H1 (cell line): ENCODE measurements around the gene MTFMT. TPM values are rescaled to one million over a fixed set of nuclear protein-coding genes. Genes with fewer than 3 reads are reported as not detected.

ENCODE experiments used
- CTCF ChIA-PET: fragments of 300-600 bp; sonication (Branson Sonifier 250); formaldehyde crosslinking; loops from one replicate; lab custom pipeline; 2021; ENCODE audit not compliant: partially characterized antibody; lab: Charles Lee
- POLR2A ChIA-PET: fragments of 300-600 bp; sonication (Branson Sonifier 250); formaldehyde crosslinking; loops from one replicate; lab custom pipeline; 2021; ENCODE audit warnings: inconsistent platforms; ENCODE audit not compliant: partially characterized antibody; lab: Charles Lee
- DNase-seq, 2 experiments: peaks; one replicate each; pipeline versions ENCODE4 v3.0.0 to v3.0.0-alpha.2; 2010 to 2022; ENCODE audit warnings: low spot score in 2 of 2, low read depth in 1 of 2, mixed read lengths in 1 of 2
- FAIRE-seq: peaks from 2 replicates; lab custom pipeline; 2011; peaks lifted over from hg19 to GRCh38; lab: Jason Lieb, UNC
- H2AFZ ChIP-seq: 2 replicates; pipeline ENCODE4 v1.8.1; 2012; ENCODE audit warnings: low read length, inconsistent platforms
- H2AK5ac ChIP-seq: 2 replicates; pipeline ENCODE4 v1.6.1; 2013; ENCODE audit warnings: low read depth, low read length
- H2BK120ac ChIP-seq: replicated peaks from 2 replicates; pipeline ENCODE3; 2013; ENCODE audit warnings: low read depth, low read length, inconsistent platforms
- H2BK12ac ChIP-seq: 2 replicates; pipeline ENCODE4 v1.6.1; 2013; ENCODE audit warnings: low read depth, low read length
- H2BK15ac ChIP-seq: 2 replicates; pipeline ENCODE4 v1.6.1; 2013; ENCODE audit warnings: low read length
- H2BK20ac ChIP-seq: 2 replicates; pipeline ENCODE4 v1.6.1; 2013; ENCODE audit warnings: low read length
- H2BK5ac ChIP-seq: 2 replicates; pipeline ENCODE4 v1.6.1; 2013; ENCODE audit warnings: low read depth, low read length
- H3K14ac ChIP-seq: 2 replicates; pipeline ENCODE4 v1.6.1; 2013; ENCODE audit warnings: inconsistent platforms; ENCODE audit not compliant: insufficient read length
- H3K18ac ChIP-seq: 2 replicates; pipeline ENCODE4 v1.6.1; 2013; ENCODE audit warnings: low read length; ENCODE audit errors: extremely low read depth
- H3K23ac ChIP-seq: 2 replicates; pipeline ENCODE4 v1.6.1; 2013; ENCODE audit warnings: inconsistent platforms; ENCODE audit not compliant: insufficient read length
- H3K23me2 ChIP-seq: 2 replicates; pipeline ENCODE4 v1.6.1; 2013; ENCODE audit warnings: low read depth, low read length
- H3K27ac ChIP-seq: 2 replicates; pipeline ENCODE4 v1.6.1; 2011; ENCODE audit warnings: low read depth, low read length, inconsistent platforms
- H3K27me3 ChIP-seq, 4 experiments: replicated peaks in 1 of 4; 1 replicate in 1 of 4; 2 replicates in 3 of 4; pipeline versions ENCODE4 v1.6.1 to v1.8.1; 2011 to 2013; ENCODE audit warnings: low read length in 3 of 4, mild to moderate bottlenecking in 3 of 4, inconsistent platforms in 2 of 4, mixed read lengths in 2 of 4, moderate library complexity in 1 of 4; ENCODE audit not compliant: control insufficient read depth in 3 of 4, insufficient read depth in 3 of 4; ENCODE audit errors: extremely low read depth in 1 of 4
- H3K36me3 ChIP-seq, 4 experiments: 2 replicates each; pipeline versions ENCODE4 v1.6.1 to v1.8.1; 2011 to 2013; ENCODE audit warnings: mild to moderate bottlenecking in 4 of 4, low read length in 3 of 4, moderate library complexity in 2 of 4, control low read depth in 1 of 4, inconsistent platforms in 1 of 4; ENCODE audit not compliant: insufficient read depth in 4 of 4, control insufficient read depth in 2 of 4
- H3K4ac ChIP-seq: replicated peaks from 2 replicates; pipeline ENCODE3; 2013; ENCODE audit warnings: low read length, low read depth, mixed read lengths, inconsistent platforms; ENCODE audit not compliant: insufficient read length
- H3K4me1 ChIP-seq, 4 experiments: replicated peaks in 1 of 4; 1 replicate in 1 of 4; 2 replicates in 3 of 4; pipeline versions ENCODE4 v1.6.1 to v1.8.1; 2011 to 2013; ENCODE audit warnings: low read length in 3 of 4, inconsistent platforms in 2 of 4, mixed read lengths in 1 of 4; ENCODE audit not compliant: insufficient read depth in 4 of 4, control insufficient read depth in 3 of 4
- H3K4me2 ChIP-seq, 2 experiments: 2 replicates each; pipeline versions ENCODE4 v1.6.1 to v1.8.1; 2011 to 2013; ENCODE audit warnings: low read depth in 2 of 2, low read length in 2 of 2, control low read depth in 1 of 2, inconsistent platforms in 1 of 2, mild to moderate bottlenecking in 1 of 2; ENCODE audit not compliant: insufficient read depth in 1 of 2
- H3K4me3 ChIP-seq, 4 experiments: fragments of 200-600, 300-600 bp in 1 of 4; sonication (generic), shearing (Covaris generic), sonication (Bioruptor Twin) in 1 of 4; 2 replicates each; pipeline versions ENCODE4 v1.5.1 to v1.8.1; 2011 to 2016; ENCODE audit warnings: low read length in 4 of 4, low read depth in 3 of 4, control low read depth in 2 of 4, inconsistent platforms in 2 of 4, mild to moderate bottlenecking in 2 of 4, mixed read lengths in 1 of 4, moderate library complexity in 1 of 4; ENCODE audit not compliant: insufficient read depth in 2 of 4; ENCODE audit errors: extremely low read depth in 1 of 4
- H3K56ac ChIP-seq: replicated peaks from 2 replicates; pipeline ENCODE3; 2013; ENCODE audit warnings: low read depth, mild to moderate bottlenecking, mixed read lengths, low read length, inconsistent platforms; ENCODE audit not compliant: insufficient read length
- H3K79me1 ChIP-seq: 2 replicates; pipeline ENCODE4 v1.6.1; 2013; ENCODE audit warnings: low read depth, low read length, control low read depth
- H3K79me2 ChIP-seq, 2 experiments: 2 replicates each; pipeline versions ENCODE4 v1.6.1 to v1.8.1; 2012 to 2013; ENCODE audit warnings: low read length in 2 of 2, mild to moderate bottlenecking in 2 of 2, inconsistent platforms in 1 of 2; ENCODE audit not compliant: insufficient read depth in 2 of 2, control insufficient read depth in 1 of 2
- H3K9ac ChIP-seq, 4 experiments: replicated peaks in 1 of 4; 1 replicate in 1 of 4; 2 replicates in 3 of 4; pipeline versions ENCODE4 v1.6.1 to v1.8.1; 2011 to 2013; ENCODE audit warnings: low read depth in 3 of 4, low read length in 3 of 4, control low read depth in 2 of 4, mild to moderate bottlenecking in 2 of 4, moderate library complexity in 2 of 4, inconsistent platforms in 1 of 4; ENCODE audit errors: extremely low read depth in 1 of 4
- H3K9me3 ChIP-seq, 2 experiments: 2 replicates each; pipeline versions ENCODE4 v1.6.1 to v1.8.1; 2012 to 2013; ENCODE audit warnings: mild to moderate bottlenecking in 2 of 2, moderate library complexity in 2 of 2, control low read depth in 1 of 2, inconsistent platforms in 1 of 2, low read depth in 1 of 2, low read length in 1 of 2, mixed read lengths in 1 of 2; ENCODE audit not compliant: insufficient read depth in 2 of 2
- H4K20me1 ChIP-seq, 2 experiments: replicated peaks in 1 of 2; 2 replicates each; pipeline versions ENCODE3 to v1.8.1; 2011 to 2013; ENCODE audit warnings: inconsistent platforms in 2 of 2, low read length in 2 of 2, mild to moderate bottlenecking in 1 of 2; ENCODE audit not compliant: insufficient read depth in 2 of 2, control insufficient read depth in 1 of 2
- H4K5ac ChIP-seq: 2 replicates; pipeline ENCODE4 v1.6.1; 2013; ENCODE audit warnings: low read length, low read depth, mixed read lengths, inconsistent platforms; ENCODE audit not compliant: insufficient read length
- H4K8ac ChIP-seq: 2 replicates; pipeline ENCODE4 v1.8.0; 2013; ENCODE audit warnings: mild to moderate bottlenecking, moderate library complexity, low read length, inconsistent platforms; ENCODE audit not compliant: insufficient read depth; ENCODE audit errors: extremely low read depth
- H4K91ac ChIP-seq: replicated peaks from 2 replicates; pipeline ENCODE3; 2013; ENCODE audit warnings: low read length, mixed read lengths, inconsistent platforms; ENCODE audit not compliant: insufficient read length
- NRF1 ChIP-seq: IDR thresholded peaks from 2 replicates; pipeline ENCODE4 v1.6.1; 2011; ENCODE audit warnings: mild to moderate bottlenecking, low read depth, low read length, improper control_type of control experiment
- POU5F1 ChIP-seq: IDR thresholded peaks from 2 replicates; pipeline ENCODE4 v1.6.1; 2011; ENCODE audit warnings: low read depth, mild to moderate bottlenecking, low read length, moderate library complexity
- RXRA ChIP-seq: IDR thresholded peaks from 2 replicates; pipeline ENCODE4 v1.6.1; 2011; ENCODE audit warnings: low read depth, mild to moderate bottlenecking, low read length, moderate library complexity; ENCODE audit not compliant: insufficient read depth
- TAF1 ChIP-seq: IDR thresholded peaks from 2 replicates; pipeline ENCODE4 v1.6.1; 2011; ENCODE audit warnings: mild to moderate bottlenecking, low read depth, low read length
- TAF7 ChIP-seq: optimal IDR thresholded peaks from 2 replicates; pipeline ENCODE3; 2011; ENCODE audit warnings: low read depth, mild to moderate bottlenecking, inconsistent platforms, low read length, moderate library complexity, borderline replicate concordance
- TCF12 ChIP-seq: IDR thresholded peaks from 2 replicates; pipeline ENCODE4 v1.6.1; 2011; ENCODE audit warnings: low read depth, mild to moderate bottlenecking, low read length
- WGBS, 2 experiments: shearing (Covaris generic) in 1 of 2; methylation state at CpG; one replicate each; pipeline versions ENCODE4 v1.1.6 to v1.1.7; 2013 to 2015; ENCODE audit warnings: low lambda C conversion rate in 2 of 2, mixed read lengths in 2 of 2, inconsistent platforms in 1 of 2, low coverage in 1 of 2, missing lambda C conversion rate in 1 of 2; ENCODE audit not compliant: insufficient replicate concordance in 2 of 2, insufficient coverage in 1 of 2, insufficient read length in 1 of 2; ENCODE audit errors: extremely low coverage in 1 of 2, missing lambda C conversion rate in 1 of 2; 5-methylcytosine and 5-hydroxymethylcytosine counted together
- polyA plus RNA-seq, 7 experiments: library from polyadenylated mRNA; depleted of rRNA in 3 of 7; stranded (reverse) in 5 of 7; unstranded in 2 of 7; fragments of >200 nt in 5 of 7; fragments of 200-250 nt in 2 of 7; gene quantifications; 1 replicate in 5 of 7; 2 replicates in 1 of 7; 4 replicates in 1 of 7; pipeline versions ENCODE4 v1.2.1 to v1.2.3, GENCODE V29; 2011 to 2013; ENCODE audit warnings: missing spikeins in 2 of 7, mixed read lengths in 2 of 7
- total RNA-seq: library from RNA; stranded (reverse); fragmentation: NEBNext Ultra II Directional; extraction: Animal tissue kit (Norgen Biotek cat#: 25700); gene quantifications from 2 replicates; pipeline ENCODE4 v1.2.1, GENCODE V29; 2021

Gene MTFMT
- total and polyA plus RNA-seq, 2 of the 8 experiments (the other 6 are each of a cell fraction or from before 2014, with no cell fraction given), result 7.7 to 20.8 TPM

DNA sequence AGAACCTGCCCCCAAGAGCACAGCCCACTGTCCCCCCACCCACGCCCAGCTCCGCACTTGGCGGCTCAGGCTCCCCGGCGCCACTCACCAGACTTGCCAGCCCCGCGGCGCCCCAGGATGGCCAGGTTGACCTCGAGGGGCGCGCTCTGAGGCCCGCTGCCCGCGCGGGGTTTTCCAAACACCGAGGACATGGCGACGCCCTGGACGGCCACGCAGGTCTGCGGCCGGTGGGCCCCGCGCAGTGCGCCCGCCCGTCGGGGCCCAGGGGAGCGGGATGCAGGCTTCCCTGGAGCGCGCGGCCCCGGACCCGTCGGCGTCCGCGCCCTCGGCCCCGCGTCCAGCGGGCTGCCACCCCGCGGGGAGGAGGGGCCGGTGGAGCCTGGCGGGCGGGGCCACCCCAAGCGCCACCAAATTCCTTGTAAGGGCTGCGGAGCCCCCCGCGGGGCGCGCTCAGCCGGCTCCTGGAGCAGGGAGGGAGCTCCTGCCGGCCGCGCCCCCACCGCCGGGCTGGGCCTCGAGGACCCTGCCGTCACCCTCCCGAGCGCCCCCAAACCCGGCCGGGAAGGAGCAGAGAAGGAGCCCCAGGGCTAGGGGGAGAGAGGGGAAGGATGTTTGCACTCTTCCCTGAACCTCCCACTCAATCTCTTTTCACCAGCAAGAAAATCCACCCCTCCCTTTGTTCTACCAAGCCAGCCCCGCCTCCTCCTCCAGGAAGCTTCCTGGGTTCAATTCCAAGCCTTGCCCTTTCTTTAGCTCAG is 38.4 kb upstream of the MTFMT start, which contains the start of gene RASL12:
RASL12 (minus strand) TSS at position 347 of the 758 bp plus-strand sequence; CDS start at position 191, 156 bp downstream.
- CTCF ChIA-PET, result interaction anchor here (0.9 to 33.2 kb wide), 10 partner anchors 6 to 1835 kb away, joined by 3 to 1213 read pairs (median 8); partner anchors contain the start of genes KBTBD13, RASL12 and SLC51B
- peaks cover 0 to 6% (median 1%) of the 10 kb centered on the region in 4 experiments; a peak in 3 of 7 replicates for H3K27me3 ChIP-seq
- H3K56ac ChIP-seq, result no peak within 1 kb of the TSS
- 1% methylated on average over 6 of the region's 66 CpGs; no CpG with 5 or more reads in 1 of the 2 experiments for WGBS, 2 experiments
- H3K14ac ChIP-seq, result no peak within 1 kb of the TSS
- no peaks in the 10 kb centered on the region for H3K36me3 ChIP-seq
- peaks cover 6% of the 10 kb centered on the region; the same call in 1 of the 2 replicates for H3K23me2 ChIP-seq
- peak within 1 kb of the TSS; percentile 75; the same call in 1 of the 2 replicates for H2BK5ac ChIP-seq
- peak within 1 kb of the TSS; percentile 58 for H4K8ac ChIP-seq
- peak within 1 kb of the TSS in 3 of 4 experiments; percentile 29 to 58 (median 40); a peak in 4 of 7 replicates for H3K9ac ChIP-seq
- peak within 1 kb of the TSS; percentile 41 for H2BK120ac ChIP-seq
- peak within 1 kb of the TSS; percentile 82 to 90 for H3K4me2 ChIP-seq
- H3K4ac ChIP-seq, result no peak within 1 kb of the TSS
- H4K5ac ChIP-seq, result peak within 1 kb of the TSS; percentile 1
- H3K18ac ChIP-seq, result peak within 1 kb of the TSS; percentile 91
- peak in 1 of 2 experiments; percentile 78 for DNase-seq
- no peak within 1 kb of the TSS; the same call in 1 of the 2 replicates for H2AK5ac ChIP-seq
- H4K91ac ChIP-seq, result peak within 1 kb of the TSS; percentile 71
- no peaks in the 10 kb centered on the region; a peak in 1 of 4 replicates for H3K79me2 ChIP-seq
- peak within 1 kb of the TSS; percentile 89 for H2BK15ac ChIP-seq
- peaks cover 3% of the 10 kb centered on the region; the same call in 1 of the 2 replicates for H3K79me1 ChIP-seq
- H3K23ac ChIP-seq, result no peak within 1 kb of the TSS
- H2BK12ac ChIP-seq, result peak within 1 kb of the TSS; percentile 92; the same call in 1 of the 2 replicates
- H3K27ac ChIP-seq, result no peak within 1 kb of the TSS
- POLR2A ChIA-PET, result interaction anchor here (0.7 to 8.0 kb wide), 9 partner anchors 9 to 237 kb away, joined by 3 to 93 read pairs (median 4); partner anchors contain the start of genes KBTBD13 and RNU5B-1
- no peak for FAIRE-seq
- H2BK20ac ChIP-seq, result peak within 1 kb of the TSS; percentile 61; the same call in 1 of the 2 replicates
- H4K20me1 ChIP-seq, result no peaks in the 10 kb centered on the region
- no peak within 1 kb of the TSS for H2AFZ ChIP-seq
- peaks cover 0 to 3% of the 10 kb centered on the region in 2 experiments; a peak in 1 of 4 replicates for H3K9me3 ChIP-seq
- H3K4me3 ChIP-seq, result peak within 1 kb of the TSS; percentile 43 to 71 (median 53)
- peaks cover 5 to 19% (median 7%) of the 10 kb centered on the region in 4 experiments for H3K4me1 ChIP-seq
- TF ChIP-seq RXRA, result no peak
- TF ChIP-seq TCF12, result no peak
- no peak for TF ChIP-seq TAF7
- no peak for TF ChIP-seq NRF1
- TF ChIP-seq POU5F1, result no peak
- peak; percentile 13; the same call in 1 of the 2 replicates for TF ChIP-seq TAF1
